22Rv1 (cell line): Measurements from ENCODE around the gene INAFM2.

Experiments used
- ZFX ChIP-seq: fragments of 450-650 bp; IDR thresholded peaks from 2 replicates; pipeline ENCODE4 v1.6.1; 2017; ENCODE audit warnings: antibody characterized with exemption, borderline replicate concordance
- TF ChIP-seq, protein P1 (sequence below): fragments of 450-650 bp; IDR thresholded peaks from 2 replicates; pipeline ENCODE4 v1.5.1; 2017; ENCODE audit warnings: mild to moderate bottlenecking

DNA sequence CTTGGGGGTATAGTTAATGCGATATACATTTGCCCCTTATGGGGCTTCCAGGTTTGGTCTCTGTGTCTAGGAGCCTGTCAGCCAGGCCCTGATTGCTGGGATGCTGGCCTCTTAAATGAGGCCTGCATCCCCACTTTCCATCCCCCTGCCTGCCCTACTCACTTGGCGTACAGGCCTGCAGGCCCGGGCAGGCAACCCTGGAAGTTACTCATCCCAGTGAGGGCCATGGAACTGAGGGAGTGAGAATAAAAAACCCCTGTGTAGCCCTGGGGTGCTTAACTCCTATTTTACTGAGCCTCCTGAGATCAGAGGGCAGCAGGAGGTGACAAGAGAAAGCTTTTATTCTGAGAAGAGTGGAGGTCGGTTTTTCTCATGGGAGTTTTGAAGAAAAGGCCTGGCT is 36.5 kb downstream of the INAFM2 start:
- TF ChIP-seq, protein P1, sequence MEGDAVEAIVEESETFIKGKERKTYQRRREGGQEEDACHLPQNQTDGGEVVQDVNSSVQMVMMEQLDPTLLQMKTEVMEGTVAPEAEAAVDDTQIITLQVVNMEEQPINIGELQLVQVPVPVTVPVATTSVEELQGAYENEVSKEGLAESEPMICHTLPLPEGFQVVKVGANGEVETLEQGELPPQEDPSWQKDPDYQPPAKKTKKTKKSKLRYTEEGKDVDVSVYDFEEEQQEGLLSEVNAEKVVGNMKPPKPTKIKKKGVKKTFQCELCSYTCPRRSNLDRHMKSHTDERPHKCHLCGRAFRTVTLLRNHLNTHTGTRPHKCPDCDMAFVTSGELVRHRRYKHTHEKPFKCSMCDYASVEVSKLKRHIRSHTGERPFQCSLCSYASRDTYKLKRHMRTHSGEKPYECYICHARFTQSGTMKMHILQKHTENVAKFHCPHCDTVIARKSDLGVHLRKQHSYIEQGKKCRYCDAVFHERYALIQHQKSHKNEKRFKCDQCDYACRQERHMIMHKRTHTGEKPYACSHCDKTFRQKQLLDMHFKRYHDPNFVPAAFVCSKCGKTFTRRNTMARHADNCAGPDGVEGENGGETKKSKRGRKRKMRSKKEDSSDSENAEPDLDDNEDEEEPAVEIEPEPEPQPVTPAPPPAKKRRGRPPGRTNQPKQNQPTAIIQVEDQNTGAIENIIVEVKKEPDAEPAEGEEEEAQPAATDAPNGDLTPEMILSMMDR: no peak
- TF ChIP-seq ZFX: no peak
